HEK293 (cell line): ENCODE measurements around the gene ADH6.

Source experiments
- GLIS2 ChIP-seq: fragments of 450-650 bp; formaldehyde crosslinking; IDR thresholded peaks from 2 replicates; pipeline ENCODE4 v1.5.1; 2016; ENCODE audit warnings: missing biosample characterization, missing genetic modification characterization
- MYNN ChIP-seq: fragments of 450-650 bp; formaldehyde crosslinking; IDR thresholded peaks from 2 replicates; pipeline ENCODE4 v1.5.1; 2016; ENCODE audit warnings: missing biosample characterization, missing genetic modification characterization, borderline replicate concordance
- PATZ1 ChIP-seq: fragments of 450-650 bp; formaldehyde crosslinking; IDR thresholded peaks from 2 replicates; pipeline ENCODE4 v1.5.1; 2016; ENCODE audit warnings: missing biosample characterization, missing genetic modification characterization
- PRDM4 ChIP-seq: fragments of 450-650 bp; formaldehyde crosslinking; IDR thresholded peaks from 2 replicates; pipeline ENCODE4 v1.5.1; 2017; ENCODE audit warnings: missing biosample characterization, missing genetic modification characterization
- TCF7L2 ChIP-seq: IDR thresholded peaks from 2 replicates; pipeline ENCODE4 v1.6.1; 2011; ENCODE audit warnings: low read depth, mild to moderate bottlenecking, inconsistent platforms, low read length, moderate library complexity, borderline replicate concordance
- ZFP3 ChIP-seq: fragments of 450-650 bp; formaldehyde crosslinking; IDR thresholded peaks from 2 replicates; pipeline ENCODE4 v1.5.1; 2016; ENCODE audit warnings: low read depth, missing biosample characterization, missing genetic modification characterization
- ZNF449 ChIP-seq: fragments of 450-650 bp; formaldehyde crosslinking; IDR thresholded peaks from 2 replicates; pipeline ENCODE4 v1.5.1; 2017; ENCODE audit warnings: missing biosample characterization, mild to moderate bottlenecking, missing genetic modification characterization, moderate library complexity
- ZNF555 ChIP-seq: fragments of 450-650 bp; formaldehyde crosslinking; conservative IDR thresholded peaks from 2 replicates; pipeline ENCODE4 v1.5.1; 2017; ENCODE audit warnings: missing biosample characterization, mild to moderate bottlenecking, missing genetic modification characterization, inconsistent platforms
- ZNF596 ChIP-seq: fragments of 450-650 bp; IDR thresholded peaks from 2 replicates; pipeline ENCODE4 v1.5.0; 2018; ENCODE audit warnings: missing biosample characterization, mild to moderate bottlenecking, missing genetic modification characterization, moderate library complexity
- ZNF830 ChIP-seq: fragments of 450-650 bp; IDR thresholded peaks from 2 replicates; pipeline ENCODE4 v1.5.0; 2018; ENCODE audit warnings: missing biosample characterization, missing genetic modification characterization, low read depth, mild to moderate bottlenecking, moderate library complexity
- ZNF837 ChIP-seq: fragments of 450-650 bp; formaldehyde crosslinking; IDR thresholded peaks from 2 replicates; pipeline ENCODE4 v1.5.1; 2016; ENCODE audit warnings: missing biosample characterization, missing genetic modification characterization
- TF ChIP-seq, protein P1 (sequence below): fragments of 450-650 bp; formaldehyde crosslinking; IDR thresholded peaks from 2 replicates; pipeline ENCODE4 v1.5.1; 2016; ENCODE audit warnings: missing biosample characterization, missing genetic modification characterization
- TF ChIP-seq, protein P2 (sequence below): fragments of 450-650 bp; formaldehyde crosslinking; IDR thresholded peaks from 2 replicates; pipeline ENCODE4 v1.5.1; 2016; ENCODE audit warnings: missing biosample characterization, missing genetic modification characterization, low read depth
- TF ChIP-seq, protein P3 (sequence below): fragments of 450-650 bp; formaldehyde crosslinking; IDR thresholded peaks from 2 replicates; pipeline ENCODE4 v1.5.1; 2016; ENCODE audit warnings: missing biosample characterization, missing genetic modification characterization

DNA sequence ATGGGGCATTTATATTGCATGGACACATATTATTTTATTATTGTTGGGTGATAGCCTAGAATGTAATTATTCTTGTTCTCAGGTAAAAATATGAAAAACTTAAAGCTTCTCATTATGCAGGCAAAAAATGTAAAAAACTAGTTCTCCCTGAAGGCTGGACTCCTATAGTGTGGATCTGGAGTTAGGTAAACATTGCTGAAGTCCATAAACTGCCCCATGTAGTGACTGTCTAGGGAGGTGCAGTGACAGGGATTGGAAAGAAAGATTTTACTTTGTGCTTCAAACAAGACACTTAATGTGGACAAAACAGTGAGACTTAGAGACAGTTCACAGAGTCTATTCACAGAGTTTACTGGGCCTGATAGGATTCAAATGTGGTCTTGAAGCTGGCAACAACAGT lies 17.0 kb downstream of the ADH6 start:
- TF ChIP-seq ZNF555 (tag by site-specific recombination): no peak
- TF ChIP-seq ZNF830 (tag by site-specific recombination): no peak
- no peak for TF ChIP-seq ZNF837 (tag by site-specific recombination)
- TF ChIP-seq, protein P1, sequence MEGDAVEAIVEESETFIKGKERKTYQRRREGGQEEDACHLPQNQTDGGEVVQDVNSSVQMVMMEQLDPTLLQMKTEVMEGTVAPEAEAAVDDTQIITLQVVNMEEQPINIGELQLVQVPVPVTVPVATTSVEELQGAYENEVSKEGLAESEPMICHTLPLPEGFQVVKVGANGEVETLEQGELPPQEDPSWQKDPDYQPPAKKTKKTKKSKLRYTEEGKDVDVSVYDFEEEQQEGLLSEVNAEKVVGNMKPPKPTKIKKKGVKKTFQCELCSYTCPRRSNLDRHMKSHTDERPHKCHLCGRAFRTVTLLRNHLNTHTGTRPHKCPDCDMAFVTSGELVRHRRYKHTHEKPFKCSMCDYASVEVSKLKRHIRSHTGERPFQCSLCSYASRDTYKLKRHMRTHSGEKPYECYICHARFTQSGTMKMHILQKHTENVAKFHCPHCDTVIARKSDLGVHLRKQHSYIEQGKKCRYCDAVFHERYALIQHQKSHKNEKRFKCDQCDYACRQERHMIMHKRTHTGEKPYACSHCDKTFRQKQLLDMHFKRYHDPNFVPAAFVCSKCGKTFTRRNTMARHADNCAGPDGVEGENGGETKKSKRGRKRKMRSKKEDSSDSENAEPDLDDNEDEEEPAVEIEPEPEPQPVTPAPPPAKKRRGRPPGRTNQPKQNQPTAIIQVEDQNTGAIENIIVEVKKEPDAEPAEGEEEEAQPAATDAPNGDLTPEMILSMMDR (tag by site-specific recombination): no peak
- no peak for TF ChIP-seq ZNF596
- no peak for TF ChIP-seq ZNF449
- TF ChIP-seq TCF7L2: no peak
- TF ChIP-seq, protein P2, sequence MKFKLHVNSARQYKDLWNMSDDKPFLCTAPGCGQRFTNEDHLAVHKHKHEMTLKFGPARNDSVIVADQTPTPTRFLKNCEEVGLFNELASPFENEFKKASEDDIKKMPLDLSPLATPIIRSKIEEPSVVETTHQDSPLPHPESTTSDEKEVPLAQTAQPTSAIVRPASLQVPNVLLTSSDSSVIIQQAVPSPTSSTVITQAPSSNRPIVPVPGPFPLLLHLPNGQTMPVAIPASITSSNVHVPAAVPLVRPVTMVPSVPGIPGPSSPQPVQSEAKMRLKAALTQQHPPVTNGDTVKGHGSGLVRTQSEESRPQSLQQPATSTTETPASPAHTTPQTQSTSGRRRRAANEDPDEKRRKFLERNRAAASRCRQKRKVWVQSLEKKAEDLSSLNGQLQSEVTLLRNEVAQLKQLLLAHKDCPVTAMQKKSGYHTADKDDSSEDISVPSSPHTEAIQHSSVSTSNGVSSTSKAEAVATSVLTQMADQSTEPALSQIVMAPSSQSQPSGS (tag by site-specific recombination): no peak
- TF ChIP-seq PRDM4 (tag by site-specific recombination): no peak
- no peak for TF ChIP-seq ZFP3 (tag by site-specific recombination)
- no peak for TF ChIP-seq MYNN (tag by site-specific recombination)
- TF ChIP-seq, protein P3, sequence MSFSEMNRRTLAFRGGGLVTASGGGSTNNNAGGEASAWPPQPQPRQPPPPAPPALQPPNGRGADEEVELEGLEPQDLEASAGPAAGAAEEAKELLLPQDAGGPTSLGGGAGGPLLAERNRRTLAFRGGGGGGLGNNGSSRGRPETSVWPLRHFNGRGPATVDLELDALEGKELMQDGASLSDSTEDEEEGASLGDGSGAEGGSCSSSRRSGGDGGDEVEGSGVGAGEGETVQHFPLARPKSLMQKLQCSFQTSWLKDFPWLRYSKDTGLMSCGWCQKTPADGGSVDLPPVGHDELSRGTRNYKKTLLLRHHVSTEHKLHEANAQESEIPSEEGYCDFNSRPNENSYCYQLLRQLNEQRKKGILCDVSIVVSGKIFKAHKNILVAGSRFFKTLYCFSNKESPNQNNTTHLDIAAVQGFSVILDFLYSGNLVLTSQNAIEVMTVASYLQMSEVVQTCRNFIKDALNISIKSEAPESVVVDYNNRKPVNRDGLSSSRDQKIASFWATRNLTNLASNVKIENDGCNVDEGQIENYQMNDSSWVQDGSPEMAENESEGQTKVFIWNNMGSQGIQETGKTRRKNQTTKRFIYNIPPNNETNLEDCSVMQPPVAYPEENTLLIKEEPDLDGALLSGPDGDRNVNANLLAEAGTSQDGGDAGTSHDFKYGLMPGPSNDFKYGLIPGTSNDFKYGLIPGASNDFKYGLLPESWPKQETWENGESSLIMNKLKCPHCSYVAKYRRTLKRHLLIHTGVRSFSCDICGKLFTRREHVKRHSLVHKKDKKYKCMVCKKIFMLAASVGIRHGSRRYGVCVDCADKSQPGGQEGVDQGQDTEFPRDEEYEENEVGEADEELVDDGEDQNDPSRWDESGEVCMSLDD (tag by site-specific recombination): no peak
- no peak for TF ChIP-seq PATZ1 (tag by site-specific recombination)
- no peak for TF ChIP-seq GLIS2 (tag by site-specific recombination)
